ENCODE measurements around the gene RSPO1.

GRCh38 chr1:37601441-37601840 lies 33.3 kb downstream of the RSPO1 start:
- TF ChIP-seq CTCF (conservative IDR thresholded peaks at IDR 0.05; ENCODE audit: low read depth, low read length), result no peak
- TF ChIP-seq POLR2A (IDR thresholded peaks at IDR 0.05; ENCODE audit: low read depth, low read length), result no peak
- TF ChIP-seq ELK1 (IDR thresholded peaks at IDR 0.05; ENCODE audit: borderline replicate concordance, low read depth, low read length), result no peak
- TF ChIP-seq FOS (IDR thresholded peaks at IDR 0.05; ENCODE audit: low read depth, low read length), result no peak
- TF ChIP-seq CHD1 (IDR thresholded peaks at IDR 0.05; ENCODE audit: low read depth, low read length), result no peak

All from IMR-90 (cell line).